ENCODE results near the gene PPTC7.

GRCh38 chr12:110560946-110561345 lies 22.2 kb downstream of the PPTC7 start:
- TF ChIP-seq CTCF (IDR thresholded peaks at IDR 0.05) (no peak), POLR2A (IDR thresholded peaks at IDR 0.05) (no peak)
